Islet precursor cell (in vitro differentiated cells): Measurements from ENCODE around the gene ISG20.

Experiments used
- DNase-seq: peaks from one replicate; pipeline ENCODE4 v3.0.0-alpha.2; 2018

The ISG20 gene

DNA sequence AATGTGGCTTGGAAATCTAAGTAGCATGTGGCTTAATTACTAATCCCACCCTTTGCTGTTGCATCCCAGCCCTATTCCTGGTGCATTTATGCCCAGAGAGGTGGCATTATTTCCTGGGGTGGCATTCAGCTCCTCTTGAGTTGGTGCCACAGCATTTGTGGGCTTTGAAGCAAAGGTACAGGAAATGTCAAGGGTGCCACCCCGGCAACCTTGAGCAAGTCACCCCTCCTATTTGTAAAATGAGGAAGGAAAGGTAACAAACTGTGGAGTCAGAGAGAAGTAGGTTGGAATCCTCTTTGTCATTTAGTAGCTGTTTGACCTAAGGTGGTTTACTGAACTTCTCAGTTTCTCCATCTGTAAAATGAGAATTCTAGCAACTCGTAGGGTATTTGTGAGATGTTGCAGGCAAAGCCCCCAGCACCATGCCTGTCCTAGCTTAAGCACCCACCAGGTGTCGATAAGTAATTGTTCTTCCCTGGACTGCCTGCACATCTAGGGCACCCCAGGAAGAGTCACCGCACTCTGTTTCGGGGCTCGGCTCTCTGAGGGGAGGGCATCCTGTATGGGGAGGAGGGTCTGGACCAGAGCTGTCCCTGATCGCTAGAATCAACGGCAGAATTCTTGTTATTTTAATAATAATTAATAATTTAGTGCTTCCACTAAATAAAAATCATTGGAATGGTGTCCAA lies 17.1 kb downstream of the ISG20 start:
- no peak for DNase-seq

DNA sequence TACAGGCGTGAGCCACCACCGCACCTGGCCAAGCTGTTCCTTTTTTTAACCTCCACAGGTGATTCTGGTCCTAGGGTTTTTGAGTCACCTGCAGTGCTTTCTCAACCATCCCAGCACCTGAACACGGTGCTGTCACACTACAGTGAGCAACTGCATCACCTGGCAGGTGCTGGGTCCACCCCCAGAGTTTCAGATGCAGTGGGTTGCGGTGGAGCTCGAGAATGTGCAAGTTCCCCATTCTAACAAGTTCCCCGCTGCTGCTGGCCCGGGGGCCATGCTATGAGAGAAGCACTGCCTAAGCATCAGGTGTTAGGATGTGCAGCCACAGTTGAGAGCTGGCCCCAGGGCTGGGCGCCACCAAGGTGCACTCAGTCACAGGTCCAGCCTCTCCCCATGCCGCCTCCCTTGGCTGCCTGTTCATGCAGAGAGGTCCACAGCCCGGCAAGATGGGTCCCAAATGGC lies 18.0 kb downstream of the ISG20 start:
- DNase-seq = no peak

DNA sequence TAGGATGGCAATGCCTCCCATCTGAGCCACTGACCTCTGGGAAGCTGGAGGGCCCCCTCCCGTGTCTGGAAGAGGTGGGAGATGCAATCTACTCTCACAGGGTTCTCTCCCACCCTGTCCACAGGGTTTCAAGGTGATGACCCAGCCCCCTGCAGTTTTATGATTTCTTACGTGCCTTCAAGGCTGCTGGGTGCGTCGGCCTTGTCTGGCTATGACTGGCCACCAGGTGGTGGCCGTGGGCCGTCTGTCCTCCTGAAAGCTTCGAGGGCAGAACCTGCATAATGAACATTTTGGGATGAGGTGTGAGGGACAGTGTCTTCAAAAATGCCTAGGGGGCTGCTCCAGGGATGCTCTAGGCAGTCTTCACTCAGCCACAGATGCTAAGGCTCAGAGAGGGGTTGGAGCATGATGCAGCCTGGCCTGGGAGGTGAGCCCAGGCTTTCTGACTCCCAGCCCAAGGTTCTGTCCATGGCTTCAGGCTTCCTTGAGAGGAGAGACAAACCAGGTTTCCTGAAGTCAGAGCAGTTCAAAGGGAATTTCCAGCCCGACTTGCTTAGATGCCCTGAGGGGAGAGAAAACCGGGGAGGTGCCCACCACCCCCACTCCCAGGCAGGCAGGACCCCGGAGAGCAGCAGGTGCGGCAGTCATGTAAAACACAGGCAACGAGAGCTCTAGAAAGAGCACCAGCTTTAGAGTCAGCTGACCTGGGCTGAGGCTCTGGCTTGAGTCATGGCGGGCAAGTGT lies 18.7 kb downstream of the ISG20 start:
- peak; percentile 81 for DNase-seq

DNA sequence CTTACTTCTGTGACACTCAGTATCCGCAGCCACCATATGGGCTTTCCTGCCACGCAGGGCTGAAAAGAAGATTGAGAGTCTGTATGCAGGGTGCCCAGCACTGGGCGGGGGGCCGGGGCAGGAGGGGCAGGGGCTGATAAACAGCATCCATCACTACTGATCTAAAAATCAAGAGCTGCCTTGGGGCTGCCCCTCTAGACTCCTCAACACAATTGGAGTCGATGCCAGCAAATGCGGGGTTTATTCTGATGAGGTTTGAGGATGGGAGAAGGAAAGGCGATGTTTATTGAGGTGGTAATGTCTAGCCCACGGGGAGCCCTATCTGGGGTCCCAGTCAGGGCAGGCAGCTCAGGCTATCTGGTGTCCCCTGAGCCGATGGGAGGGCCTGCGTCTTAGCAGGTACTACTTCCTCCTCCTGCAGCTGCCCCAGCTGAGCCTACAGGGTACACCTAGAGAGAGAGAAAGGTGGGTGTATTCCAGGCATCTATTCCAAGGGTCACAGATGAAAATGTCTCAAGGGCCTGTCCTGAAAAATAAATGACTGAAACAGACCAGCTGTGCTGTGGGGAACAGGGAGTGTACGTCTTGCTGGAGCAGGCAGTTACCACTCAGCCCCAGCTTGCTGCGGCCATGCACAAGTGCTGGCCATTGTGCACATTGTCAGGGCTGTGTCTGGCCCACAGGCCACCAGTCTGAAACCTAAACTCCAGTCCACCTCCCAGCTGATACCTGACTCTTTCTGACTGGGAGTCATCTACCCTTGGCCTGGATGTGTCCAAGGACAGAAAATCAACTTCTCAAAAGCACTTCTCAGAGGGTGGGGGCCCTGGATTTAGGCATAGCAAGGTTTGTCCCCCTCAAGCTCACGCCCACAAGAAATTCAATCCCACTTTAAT lies 19.5 kb downstream of the ISG20 start:
- DNase-seq = no peak

DNA sequence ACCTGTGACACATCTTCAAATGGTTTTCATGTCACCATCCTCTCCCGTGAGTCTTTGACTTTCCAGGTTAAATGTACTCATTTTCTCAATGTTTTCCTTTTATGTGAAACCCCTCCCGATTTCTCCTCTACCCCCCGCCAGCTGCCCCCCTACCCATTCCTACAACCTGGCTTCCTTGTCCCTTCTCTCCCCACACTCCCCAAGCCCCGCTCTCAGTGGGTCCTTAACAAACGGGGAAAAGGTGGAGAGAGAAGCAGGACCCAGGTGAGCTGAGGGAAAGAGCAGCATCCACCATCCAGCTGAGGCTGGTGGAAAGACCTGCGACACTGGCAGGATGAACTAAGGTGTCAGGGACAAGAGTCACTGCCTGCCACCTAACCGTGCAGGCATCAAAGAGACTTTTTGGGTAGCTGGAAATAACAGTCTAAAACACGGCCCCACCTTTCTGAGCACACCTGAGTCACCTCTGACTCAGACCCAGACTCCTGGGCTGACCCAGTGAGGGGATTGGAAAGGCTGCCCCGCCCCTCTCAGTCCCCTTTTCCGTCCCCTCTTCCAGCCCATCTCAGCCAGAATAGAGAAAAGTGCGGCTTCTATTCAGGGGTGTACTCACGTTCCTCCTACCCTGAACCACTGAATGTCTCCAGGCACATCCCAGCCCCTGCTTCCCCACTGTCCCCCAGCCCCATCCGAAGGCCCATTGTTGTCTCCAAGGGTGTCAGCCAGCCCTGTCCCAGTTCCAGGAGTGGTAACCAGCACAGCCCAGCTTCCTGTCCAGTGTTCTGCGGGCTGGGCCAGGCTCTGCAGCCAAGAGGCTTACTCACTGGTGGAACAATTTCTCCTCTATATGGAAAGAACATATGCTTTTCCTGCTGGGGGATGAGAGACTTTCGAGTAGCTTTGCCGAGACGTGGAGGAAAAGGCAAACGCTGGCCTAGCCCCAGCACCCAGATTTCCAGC lies 20.4 kb downstream of the ISG20 start:
- peak; percentile 74 for DNase-seq

DNA sequence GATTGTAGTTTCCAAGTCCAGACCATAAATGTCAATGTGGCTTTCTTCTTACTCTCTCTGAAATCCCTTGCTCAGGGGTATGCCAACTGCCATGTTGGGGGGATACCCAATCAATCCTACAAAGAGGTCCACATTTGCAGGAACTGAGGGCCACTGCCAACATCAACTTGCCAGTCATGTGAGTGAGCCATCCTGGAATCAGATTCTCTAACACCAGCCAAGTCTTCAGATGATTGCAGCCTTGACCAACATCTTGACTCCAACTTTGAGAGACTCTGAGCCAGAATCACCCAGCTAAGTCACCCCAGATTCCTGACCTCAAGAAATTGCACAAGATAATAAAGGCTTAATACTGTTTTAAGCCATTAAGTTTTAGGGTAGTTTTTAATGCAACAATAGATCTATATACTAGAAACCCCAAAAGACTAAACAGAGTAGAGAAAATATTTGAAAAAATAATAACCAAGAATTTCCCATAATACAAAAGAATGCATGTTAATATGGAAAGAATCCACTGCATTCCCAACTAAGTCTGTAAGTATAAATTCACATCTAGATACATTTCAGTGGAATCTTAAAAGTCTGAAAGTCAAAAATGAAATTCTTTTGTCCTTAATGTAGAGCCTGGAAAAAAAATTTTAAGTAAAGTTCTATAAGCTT lies 22.4 kb downstream of the ISG20 start:
- DNase-seq = no peak

DNA sequence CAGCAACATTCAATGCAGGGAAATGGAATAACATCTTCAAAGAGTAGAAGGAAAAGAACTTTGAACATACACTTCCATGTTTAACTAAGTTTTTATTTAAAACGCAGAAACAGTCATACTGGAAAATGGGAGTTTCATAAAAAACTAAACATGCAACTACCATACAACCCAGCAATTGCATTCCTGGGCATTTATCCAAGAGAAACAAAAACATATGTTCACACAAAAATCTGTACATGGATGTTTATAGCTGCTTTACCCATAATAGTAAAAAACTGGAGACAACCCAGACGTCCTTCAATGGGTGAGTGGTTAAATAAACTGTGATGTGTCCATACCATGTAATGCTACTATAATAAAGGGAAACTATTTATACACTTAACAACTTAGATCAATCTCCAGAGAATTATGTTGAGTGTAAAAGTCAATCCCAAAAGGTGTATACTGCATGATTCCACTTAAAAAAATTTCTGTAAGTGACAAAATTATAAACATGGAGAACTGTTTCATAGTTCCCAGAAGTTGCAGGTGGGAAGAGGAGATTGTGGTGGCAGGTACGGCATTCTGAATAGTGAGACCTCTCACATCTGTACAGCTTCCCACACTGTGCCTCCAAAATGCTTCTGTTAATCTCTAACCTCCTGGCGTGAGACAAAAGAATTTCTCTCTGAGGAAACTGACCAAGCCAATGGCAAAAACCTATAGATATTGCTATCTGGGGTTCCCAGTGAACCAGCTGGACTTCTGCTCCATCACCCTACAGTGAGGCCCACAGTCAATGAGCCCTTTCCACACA lies 23.1 kb downstream of the ISG20 start:
- DNase-seq = no peak

DNA sequence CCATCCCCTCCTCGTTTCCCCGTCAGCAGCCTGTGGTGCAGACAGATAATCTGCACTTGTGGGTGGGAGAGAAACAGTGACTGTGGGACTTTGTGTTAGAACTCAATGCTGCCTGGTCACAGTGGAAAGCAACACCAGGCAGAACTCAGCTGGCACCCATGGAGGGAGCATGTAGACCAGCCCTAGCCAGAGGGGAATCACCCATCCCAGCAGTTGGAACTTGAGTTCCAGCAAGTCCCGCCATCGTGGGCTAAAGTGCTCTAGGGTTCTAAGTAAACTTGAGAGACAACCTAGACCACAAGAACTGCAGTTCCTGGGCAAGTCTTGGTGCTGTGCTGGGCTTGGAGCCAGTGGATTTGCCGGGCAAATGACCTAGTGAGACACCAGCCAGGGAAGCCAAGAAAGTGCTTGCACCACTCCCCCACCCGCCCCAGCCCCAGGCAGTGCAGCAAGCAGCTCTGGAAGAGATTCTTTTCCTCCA lies 24.4 kb downstream of the ISG20 start:
- DNase-seq = no peak

DNA sequence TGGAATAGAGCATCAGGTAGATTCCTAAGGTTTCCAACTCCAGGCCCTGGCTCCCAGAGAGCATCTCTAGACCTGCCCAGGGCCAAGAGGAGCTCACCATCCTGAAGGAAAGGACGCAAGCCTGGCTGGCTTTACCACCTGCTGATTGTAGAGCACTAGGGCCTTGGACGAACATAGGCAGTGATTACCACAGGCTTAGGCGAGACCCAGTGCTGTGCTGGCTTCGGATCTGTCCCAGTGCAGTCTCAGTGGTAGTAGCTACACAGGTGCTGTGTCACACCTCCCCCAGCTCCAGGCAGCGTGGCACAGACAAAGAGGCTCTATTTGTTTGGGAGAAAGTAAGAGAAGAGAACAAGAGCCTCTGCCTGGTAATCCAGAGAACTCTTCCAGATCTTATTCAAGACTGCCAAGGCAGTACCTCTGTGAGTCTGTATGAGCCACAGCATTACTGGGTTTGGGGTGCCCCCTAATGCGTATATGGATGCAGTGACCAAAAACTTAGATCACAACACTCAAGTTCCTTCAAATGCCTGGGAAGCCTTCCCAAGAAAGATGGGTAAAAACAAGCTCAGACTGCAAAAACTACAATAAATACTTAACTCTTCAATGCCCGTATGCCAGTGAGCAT lies 25.4 kb downstream of the ISG20 start:
- no peak for DNase-seq

DNA sequence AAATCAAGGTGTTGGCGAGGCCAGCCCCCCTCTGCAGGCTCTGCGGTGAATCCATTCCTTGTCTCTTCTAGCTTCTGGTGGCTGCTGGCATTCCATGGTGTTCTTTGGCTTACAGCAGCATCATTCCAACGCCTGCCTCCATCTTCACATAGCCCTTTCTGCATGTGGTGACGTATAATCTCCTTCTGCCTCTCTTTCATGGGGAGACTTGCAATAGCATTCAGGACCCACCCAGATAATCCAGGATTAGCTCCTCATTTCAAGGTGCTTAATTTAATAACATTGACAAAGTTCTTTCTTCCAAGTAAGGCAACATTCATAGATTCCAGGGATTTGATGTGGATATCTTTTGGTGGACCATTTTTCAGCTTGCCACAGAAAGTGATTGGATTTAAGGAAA lies 35.8 kb downstream of the ISG20 start:
- no peak for DNase-seq

DNA sequence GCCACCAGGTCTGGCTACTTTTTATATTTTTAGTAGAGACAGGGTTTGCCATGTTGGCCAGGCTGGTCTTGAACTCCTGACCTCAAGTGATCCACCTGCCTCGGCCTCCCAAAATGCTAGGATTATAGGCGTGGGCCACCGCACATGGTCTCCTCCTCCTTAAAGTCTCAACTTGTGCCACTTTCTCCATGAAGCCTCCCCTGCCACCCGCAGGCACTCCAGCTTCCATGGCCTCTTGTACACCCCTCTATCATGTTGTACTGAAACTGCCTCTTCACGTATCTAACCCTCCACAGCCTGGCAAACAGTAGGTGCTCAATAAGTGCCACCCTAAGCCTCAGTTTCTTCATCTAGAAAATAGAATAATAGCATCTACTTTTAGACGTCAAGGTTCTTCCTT lies 39.9 kb downstream of the ISG20 start:
- no peak for DNase-seq

DNA sequence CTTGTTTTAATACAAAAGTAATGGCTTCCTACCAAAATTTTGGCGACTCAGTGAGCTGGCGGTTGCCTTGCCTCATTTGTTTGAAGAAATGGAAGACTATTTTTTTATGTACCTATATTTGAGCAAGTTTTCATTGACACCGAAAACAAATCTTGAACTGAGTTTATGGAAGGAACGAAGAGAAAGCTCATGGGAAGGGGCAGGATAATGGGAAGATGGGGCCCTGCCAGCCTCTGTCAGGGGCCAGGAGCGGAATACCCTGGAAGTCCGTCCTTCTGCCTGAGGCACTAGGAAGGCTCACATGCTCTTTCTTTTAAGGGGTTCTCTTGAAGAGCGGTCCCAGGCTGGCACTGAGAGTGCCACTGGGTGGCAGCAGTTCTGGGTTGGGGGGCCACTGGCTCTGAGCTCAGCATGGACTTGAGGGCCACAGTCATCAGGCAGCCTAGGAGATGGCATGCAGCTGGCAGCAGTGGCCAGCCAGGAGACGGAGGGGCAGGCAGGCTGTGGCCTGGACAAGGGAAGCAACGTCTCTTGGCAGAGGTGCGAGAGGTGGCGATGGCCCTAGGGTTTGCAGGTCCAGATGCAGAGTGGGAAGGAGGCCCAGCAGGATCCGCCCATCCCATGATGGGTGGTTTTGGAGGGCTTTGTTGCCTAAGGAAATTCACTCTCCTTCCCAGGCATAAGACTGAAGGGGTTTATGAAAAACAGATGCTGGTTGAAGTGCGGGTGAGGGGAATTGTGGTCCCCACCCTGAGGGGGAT lies 41.6 kb downstream of the ISG20 start:
- no peak for DNase-seq

DNA sequence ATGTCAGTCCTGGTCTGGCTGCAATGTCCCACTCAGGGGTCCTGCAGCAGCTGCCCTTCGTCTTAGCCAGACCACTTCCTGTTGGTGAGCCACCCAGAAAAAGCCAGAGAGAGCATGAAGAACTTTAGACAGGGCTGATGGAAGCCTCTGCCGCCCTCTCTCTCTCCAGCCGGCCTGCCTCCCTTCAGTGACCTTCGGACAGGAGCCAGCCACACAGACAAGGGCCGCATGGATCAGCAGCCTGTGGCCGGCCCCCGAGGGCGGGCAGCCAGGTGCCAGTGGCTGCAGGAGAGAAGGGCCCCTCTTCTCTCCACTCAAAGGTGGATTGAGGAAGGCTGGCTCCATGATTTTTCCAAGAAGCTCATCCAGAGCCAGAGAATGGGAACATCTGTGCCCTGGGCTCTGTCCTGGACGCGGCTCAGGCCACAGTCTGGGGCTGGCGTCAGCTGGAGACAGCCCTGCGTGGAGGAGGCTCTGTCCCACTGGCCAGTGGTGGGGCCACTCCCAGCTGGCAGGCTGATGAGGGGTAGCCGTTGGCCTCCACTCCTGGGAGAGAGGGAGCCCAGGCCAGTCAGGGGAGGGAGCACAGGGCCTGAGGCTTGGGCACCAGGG lies 42.9 kb downstream of the ISG20 start:
- peak; percentile 53 for DNase-seq

DNA sequence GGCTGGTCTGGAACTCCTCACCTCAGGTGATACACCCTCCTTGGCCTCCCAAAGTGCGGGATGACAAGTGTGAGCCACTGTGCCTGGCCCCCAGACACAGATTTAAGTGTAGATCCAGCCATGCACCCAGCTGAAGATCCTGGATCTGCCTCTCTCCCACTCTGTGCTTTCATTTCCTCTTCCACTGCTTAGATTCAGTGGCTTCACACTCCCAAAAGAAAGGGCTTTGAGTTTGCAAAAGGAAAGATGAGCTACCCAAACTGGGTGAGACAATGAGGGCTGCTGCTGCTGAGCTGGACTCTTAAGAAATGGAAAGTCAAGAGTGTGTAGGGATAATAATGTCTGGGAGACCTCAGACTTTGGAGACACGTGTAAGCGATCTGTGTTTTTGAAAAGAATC lies 45.5 kb downstream of the ISG20 start:
- DNase-seq = no peak

DNA sequence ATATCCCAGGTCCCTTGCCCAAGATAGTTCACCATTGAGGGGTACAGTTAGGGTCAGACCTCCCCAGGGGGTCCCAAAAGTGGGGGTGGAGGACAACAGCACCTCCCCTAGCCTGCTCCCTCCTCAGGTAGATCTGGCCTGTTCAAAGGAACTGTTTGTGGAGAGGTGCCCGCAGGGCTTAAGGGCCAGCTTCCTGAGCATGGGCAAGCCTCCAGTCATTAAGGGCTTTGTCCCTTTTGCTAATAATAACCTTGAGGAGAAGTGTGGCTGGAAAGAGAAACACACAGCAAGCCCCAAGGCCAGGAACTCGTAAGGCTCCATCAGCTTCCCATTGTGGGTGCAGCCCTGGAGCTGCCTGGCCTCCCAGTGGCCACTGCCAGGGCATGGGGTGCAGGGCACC lies 47.4 kb downstream of the ISG20 start:
- DNase-seq = no peak

DNA sequence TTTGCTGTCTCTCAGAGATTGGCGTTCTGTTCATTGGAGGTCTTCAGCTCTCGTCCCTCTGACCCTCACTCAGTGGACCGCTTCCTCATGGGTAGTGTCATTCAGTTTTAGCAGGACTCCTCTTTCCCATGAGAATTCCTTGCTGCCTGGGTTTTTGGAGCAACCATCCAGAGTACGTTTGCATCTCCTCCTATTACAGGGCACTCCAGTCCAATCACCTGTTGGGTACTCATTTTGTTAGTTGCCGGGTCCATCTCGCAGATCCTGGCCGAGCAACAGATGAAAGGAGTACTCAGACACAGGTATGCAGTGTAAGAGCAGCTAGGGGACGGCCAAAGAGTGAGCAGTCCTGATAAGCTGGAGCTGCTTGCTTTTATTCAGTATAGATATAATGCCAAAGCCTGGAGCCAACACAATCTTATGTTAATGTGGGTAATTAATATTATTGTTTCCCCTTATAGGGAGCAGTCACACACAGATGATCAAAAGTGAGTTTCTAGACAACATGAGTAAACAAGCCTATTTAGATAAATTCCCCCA lies 49.6 kb downstream of the ISG20 start:
- no peak for DNase-seq

DNA sequence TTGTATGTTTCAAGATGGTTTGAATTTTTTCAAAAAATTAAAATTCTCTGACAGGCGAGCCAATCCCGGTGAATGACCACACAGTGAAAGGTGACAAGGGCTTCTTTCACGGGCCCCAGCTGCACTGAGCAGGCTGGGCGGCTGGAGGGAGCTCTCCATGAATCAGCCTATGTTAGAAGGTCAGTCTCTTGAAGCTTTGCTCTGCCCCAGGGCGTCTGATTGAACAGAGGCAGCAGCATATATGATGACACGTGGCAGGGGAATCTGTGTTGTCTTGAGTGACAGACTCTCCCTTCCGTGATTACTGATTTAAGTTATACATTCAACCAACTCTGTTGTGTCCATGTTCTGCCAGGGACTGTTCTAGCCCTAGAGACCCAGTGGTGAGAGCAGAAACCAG lies 51.5 kb downstream of the ISG20 start:
- DNase-seq = peak; percentile 76

DNA sequence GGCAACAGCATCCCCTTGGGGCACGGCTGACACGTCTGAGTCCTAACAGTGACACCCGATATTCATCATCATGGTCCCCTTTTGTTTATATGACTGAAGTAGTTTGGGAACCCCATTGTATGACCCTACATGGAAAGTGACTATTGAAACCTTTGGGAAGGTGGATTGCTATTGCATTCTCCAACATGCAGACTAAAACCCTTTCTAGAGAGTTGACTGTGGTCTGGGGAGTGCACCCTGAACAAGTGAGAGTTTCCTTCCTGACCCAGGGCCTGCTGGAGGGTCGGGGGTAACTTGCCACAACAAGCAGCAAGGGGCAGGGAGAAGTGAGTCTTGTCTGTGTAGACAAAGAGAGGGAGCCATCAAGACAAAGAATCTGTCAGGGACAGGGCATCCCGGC lies 54.4 kb downstream of the ISG20 start:
- peak; percentile 21 for DNase-seq

DNA sequence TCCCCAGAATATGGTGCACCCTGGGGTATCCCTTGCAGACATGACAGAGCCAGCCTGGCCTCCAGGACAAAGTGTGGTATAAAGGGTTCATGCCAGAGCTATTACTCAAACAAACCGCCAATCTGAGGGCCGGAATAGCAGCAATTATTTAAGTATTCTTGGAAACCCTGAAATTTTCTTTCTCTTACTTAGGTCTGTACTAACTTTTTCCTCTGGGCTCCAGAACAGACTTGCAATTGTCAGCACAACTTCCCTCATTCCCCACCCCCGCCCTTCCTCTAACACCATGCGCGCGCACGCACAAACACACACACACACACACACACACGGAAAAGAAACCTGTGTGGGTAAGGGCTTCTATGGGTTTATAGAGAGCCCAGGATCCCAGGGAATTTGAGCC lies 56.3 kb downstream of the ISG20 start:
- DNase-seq = peak; percentile 36
